HG03039 (cell line): ENCODE data around the gene CHMP1B.

Experiments used
- ATAC-seq: cut with Tn5 transposase; IDR thresholded peaks from one replicate; pipeline ENCODE4 v1.9.1; 2021; ENCODE audit warnings: mild to moderate bottlenecking, moderate library complexity; ENCODE audit not compliant: unreplicated experiment

CHMP1B gene, protein sequence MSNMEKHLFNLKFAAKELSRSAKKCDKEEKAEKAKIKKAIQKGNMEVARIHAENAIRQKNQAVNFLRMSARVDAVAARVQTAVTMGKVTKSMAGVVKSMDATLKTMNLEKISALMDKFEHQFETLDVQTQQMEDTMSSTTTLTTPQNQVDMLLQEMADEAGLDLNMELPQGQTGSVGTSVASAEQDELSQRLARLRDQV

DNA sequence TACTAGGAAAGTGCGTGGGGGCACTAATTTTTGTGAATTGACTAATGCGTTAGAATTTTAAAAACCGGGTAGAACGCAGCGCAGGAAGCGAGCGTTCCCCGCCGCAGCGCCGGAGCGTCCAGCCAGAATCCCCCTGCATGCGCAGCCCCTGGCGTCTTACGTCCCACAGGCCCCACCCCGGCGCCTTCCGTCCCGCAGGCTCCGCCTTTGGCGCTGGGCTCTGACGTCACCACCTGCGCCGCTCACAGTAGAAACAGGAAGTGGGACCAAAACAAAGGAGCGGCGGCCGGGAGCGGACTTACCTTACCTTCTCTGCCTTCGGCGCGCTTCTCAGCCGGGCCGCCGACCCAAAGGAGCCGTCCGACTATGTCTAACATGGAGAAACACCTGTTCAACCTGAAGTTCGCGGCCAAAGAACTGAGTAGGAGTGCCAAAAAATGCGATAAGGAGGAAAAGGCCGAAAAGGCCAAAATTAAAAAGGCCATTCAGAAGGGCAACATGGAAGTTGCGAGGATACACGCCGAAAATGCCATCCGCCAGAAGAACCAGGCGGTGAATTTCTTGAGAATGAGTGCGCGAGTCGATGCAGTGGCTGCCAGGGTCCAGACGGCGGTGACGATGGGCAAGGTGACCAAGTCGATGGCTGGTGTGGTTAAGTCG is at the start of gene CHMP1B:
Gene CHMP1B (plus strand): TSS at position 268 of the 660 bp plus-strand sequence. CDS start 99 bp downstream, at position 367.
- ATAC-seq = peak; percentile 96

DNA sequence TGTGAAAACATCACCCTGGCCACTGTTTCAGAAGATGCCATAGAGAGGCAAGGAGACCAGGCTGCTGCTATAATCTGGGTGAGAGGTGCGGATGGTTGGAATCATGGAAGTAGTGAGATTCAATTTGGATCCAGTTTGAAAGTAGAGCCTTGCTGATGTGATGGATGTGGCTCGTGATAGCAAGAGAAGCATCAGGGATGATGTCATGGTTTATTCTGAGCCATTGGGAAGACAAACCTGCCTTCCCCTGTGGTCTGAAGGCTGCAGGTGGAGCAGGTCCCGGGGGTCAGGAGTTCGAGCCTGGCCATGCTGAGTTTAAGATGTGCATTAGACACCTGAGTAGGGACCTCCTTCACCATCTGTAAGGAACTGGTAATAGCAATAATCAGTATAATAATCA is 49.6 kb upstream of the CHMP1B start:
- no peak for ATAC-seq

DNA sequence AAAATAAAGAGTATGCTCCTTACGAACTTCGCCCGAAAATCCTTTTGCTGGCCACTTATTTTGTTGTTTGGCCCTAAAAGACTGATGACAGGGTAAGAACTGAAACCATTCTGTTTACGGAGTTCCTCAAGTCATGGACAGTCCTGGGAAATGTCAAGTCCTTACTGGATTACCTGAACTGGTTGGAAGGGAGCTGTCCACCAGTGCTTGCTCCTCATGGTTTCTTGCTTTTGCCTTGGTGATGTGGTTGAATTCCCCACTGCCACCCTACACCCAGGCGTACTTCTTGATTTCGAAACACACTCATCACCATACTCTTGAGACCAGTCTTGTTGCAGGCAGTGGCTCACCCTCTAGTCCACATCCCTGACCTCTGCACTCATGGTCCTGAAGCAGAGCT is 49.1 kb upstream of the CHMP1B start:
- no peak for ATAC-seq

DNA sequence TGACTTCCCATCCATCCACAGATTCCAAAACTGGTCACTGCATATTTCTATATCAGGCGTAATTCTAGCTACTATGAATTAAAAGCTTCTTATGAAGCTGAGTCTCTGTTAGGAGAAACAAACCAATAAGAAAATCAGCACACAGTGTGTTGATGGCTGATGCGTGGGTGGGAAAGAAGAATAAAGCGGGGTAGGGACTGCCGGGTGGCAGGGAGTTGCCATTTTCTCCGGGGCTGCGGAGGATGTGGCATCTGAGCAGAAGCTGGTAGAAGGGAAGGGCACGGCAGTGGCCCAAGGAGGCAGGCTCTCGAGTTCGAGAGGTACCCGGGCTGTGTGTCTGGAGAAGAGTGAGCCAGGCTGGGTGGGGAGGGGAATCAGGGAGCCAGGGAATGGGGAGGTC is 48.6 kb upstream of the CHMP1B start:
- ATAC-seq = no peak

DNA sequence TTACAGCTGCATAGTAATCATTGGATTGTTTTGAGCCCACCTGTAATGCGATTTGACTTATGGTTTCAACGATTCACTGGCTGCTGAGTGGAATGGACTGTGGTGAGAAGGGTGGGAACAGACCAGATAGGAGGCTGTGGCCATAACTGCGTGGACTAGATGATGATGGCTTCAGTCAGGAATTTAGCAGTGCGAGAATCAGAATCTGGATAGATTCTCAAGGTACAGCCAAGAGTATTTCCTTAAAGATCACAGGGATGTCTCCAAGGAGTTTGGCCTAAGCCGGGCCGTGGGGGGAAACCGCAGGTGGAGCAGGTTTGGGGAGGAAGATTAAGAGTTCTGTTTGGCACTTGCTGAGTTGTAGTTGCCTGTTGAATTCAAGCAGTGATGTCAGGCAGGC is 44.0 kb upstream of the CHMP1B start:
- no peak for ATAC-seq

DNA sequence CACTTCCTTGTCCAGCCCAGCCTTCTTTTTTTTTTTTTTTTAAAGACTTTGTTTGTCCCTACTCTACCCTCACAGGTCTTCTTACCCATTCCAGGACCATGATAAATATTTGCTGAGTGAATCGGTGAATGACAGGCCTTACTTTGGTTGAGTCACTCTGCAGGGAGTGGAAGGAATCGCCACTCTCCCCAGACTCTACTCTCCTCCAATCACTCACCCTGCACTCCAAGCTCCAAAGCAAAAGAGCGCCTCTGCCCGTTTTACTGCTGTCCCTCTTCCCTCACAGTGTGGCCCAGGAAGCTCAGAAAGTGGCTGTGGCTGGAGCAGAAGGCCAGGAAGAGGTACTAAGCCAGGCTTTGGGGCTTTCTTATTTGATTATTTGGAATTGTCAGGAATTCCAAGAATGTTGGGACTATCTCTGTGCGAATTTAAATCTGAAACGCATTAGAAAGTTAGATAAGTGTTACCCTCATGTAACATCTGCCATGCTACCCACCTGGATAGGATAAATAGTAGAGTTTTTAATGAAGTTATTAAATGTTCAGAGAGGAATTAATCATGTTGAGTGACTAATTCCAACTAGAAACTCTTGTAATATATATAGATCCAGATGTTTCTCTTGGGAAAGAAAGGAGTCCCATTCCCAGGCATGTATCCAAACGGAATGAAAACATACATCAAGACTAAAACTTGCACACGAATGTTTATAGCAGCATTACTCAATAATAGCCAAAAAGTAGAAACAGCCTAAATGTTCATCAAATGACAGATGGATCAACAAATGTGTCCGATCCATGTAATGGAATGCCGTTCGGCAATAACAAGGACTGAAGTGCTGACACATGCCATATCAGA is 43.0 kb upstream of the CHMP1B start:
- ATAC-seq = no peak

DNA sequence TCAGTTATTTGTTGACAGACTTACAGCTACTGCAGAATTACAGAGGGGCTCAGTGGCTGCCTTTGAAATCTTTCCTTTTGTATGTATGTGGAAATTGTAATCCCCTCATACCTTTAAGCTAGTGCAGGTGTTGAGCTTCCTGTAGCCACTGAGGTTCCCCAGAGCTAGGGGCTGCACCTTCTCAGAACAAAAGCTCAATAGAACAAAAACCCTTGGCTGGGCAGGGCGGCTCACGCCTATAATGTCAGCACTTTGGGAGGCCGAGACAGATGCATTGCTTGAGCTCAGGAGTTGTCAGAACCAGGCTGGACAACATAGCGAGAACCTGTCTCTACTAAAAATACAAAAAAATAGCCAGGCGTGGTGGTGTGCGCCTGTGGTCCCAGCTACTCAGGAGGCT is 41.3 kb upstream of the CHMP1B start:
- no peak for ATAC-seq

DNA sequence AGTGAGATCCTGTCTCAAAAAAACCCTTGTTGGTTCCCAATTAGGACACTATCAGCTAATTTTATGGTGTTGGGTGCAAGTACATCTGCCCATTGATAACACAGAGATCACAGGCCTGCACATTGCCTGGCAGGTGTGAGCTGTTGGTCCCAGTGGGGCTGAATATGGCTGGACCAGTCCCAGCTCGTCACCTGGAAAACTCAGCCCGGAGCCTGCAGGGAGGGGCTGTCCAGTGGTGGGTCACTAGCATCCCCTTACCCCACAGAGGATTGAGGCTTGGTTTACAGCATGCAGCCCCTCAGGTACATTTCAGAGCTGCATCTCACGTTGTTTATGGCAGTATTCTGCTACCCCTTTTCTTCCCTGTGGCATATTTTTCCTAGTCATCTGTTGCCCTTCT is 40.8 kb upstream of the CHMP1B start:
- no peak for ATAC-seq

DNA sequence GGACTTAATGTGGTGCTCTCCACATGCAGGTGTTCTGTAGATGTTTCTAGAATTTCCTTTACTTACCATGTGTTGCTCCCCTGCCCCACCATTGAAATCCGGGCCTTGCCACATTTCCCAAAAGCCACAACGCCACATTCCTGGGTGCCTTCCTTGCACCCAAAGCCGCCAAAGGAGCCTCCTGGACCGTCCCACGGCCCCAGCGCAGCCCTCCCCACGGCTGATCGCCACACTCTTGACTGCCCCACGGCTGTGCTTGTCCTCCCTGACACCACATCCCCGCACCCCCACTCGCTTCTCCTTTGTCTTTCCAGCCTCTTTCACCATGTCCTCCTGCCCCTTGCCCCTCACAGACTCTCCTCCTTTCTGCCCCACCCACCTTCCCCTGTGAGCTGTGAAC is 40.2 kb upstream of the CHMP1B start:
- no peak for ATAC-seq

DNA sequence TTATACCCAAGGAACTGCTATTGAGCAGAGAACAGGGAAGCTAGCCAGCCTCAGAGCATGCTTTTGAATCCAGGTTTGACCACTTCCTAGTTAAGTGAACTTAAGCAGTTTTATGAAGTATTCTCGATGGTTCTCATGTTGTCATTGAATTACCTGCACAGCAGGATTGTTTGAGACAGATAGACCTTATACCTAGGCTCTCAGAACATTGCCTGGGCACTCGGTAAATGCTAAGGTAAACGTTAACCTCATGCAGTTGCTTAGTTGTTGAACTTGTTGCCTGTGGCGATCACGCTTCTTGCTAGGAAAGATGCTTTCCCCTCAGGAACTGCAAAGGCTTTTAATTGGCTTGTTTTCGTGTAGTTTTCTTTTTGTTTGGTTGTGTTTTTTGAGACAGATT is 34.0 kb upstream of the CHMP1B start:
- ATAC-seq = no peak

DNA sequence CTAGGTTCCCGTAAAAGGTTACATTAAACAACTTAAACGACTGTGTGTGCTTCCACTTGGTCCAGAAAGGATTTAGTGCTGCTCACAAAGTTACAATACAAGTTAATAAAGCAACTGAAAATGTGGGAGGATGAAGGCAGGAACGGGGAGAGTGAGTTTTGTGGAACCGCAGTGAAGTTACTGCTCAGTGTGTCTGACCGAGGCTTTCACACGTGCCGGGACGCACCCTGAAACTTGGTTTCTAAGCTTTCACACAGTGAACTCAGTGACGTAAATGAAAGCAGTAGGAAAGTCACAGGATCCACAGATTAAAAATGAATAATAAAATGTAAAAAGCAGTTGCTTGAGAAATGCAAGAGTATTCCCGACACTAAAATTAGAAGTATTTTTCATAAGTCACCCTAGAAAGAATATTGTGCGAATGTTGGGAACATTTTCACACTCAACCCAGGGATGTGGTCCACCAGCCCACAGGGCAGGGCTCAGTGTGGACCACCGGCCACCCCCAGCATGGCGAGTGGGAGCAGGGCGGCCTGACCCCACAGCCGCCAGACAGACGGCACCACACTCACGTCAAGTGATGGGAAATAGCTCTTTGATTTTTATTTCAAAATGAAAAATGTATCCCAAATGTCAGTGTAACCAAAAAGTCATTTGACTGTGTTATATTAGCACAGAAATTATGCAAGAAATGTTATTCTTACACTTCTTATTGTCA is 32.6 kb upstream of the CHMP1B start:
- ATAC-seq = no peak

DNA sequence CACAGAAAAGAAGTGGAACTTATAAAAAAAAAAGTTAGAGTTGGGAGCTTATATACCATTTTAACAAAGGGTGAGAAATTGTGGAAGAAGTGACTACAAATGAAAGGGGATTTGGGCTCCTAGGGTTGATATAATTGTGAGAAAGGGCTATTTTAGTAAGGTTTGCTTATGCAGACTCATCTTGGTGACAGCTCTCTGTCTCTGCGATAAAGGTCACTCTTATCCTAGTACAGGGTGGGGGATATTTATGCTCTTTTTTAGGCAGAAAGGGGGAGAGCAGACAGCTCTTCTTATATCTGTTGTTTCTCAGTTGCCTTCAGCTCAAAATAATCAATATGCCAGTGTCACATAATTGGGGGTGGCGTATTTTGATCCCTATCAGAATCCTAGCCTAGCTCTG is 31.3 kb upstream of the CHMP1B start:
- no peak for ATAC-seq

DNA sequence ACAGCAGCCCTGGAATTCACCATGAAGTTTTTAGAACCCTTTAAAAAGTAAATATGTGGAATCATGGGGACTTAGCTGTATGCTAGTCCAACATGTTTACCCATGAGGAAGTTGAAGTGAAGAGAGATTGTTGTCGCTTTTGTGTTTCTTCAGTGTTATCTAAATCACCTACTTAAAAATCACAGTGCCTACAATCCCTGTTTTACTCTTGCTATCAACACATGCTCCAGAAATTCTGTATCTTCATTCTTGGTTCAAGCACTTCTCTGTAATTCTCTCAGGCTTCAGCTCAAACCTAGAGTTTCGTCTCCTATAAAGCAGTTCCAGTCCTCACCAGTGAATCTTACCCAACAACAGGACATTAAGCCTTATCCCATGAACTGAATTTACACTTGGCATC is 30.5 kb upstream of the CHMP1B start:
- no peak for ATAC-seq

DNA sequence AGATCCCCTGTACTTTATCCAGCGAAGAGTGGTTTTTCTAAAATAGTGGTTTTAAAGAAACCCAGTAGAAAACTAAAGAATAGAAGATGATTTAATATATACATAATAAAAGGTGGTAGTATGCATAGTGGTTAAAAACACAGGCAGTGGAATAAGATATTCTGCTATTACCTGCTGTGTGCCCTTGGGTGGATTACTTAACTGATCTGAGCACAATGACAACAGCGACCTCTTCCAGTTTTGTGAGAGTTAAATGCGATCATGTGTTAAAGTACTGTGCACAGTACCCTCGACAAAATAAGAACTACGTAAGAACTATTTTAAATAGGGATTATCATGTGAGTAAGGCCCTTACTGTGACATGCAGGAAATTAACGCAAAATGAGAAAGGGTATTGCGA is 30.0 kb upstream of the CHMP1B start:
- no peak for ATAC-seq

DNA sequence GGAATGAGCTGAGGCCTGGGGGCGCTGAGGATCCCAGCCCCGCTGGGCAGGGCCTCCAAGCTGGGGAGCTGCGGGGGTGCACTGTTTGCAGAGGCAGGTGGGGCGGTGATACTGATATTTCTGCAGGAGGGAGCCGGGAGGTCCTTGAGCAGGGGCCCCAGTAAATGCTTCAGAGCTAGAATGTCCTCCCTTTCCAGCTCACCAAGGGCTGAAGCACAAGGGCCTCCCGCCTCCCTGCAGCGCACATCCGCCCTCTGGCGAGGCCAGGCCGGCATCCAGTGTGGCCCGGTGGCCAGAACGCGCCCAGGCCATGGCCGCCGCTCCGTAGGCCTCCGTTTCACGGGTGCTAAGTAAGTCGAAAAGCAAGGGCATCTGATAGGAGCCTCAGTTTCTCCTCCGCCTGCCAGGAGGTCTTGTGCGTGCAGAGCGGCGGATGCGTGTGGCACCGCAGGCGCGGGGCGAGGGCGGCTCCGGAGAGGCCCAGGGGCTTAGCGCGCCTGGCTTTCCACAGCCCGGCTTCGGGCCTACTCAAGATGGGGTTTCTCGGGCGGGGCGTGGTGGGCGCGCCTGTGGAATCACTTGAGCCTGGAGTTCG is 29.5 kb upstream of the CHMP1B start:
- no peak for ATAC-seq

DNA sequence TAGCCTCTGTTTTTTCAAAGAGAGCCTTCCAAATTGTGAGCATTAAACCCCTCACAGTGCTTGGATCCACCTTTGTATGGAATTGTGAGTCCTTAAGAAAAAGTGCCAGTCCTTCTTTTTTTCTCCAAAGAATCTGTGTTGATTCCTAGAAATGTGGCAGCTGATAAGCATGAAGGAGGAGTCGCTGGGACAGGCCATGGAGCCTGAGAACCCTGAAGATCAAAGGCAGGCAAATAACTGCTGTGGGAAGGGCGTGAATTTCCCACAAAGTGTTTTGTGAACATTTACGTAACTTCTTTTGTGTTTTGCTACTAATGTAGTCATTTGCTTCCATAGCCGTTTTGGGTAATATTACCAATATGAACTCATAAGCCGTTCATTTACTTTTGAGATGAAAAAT is 27.7 kb upstream of the CHMP1B start:
- ATAC-seq = no peak

DNA sequence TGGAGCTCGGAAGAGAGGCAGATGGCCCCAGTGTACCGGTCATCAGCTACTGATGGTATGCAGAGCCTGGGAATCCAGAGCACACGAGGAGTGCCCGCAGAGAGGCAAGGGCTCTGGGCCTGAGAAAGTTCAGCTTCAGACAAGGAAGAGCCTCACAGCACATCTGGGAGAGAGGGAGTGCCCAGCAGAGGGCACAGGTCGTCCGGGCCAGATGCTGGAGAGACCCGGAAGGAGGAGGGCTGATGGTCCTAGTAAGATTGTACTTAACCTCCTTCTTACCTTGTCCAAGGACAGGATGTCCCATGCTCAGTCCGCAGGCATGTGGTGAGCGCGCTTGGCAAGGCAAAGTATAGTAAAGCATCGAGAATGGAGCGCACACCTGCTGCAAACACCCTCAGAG is 24.4 kb upstream of the CHMP1B start:
- ATAC-seq = no peak

DNA sequence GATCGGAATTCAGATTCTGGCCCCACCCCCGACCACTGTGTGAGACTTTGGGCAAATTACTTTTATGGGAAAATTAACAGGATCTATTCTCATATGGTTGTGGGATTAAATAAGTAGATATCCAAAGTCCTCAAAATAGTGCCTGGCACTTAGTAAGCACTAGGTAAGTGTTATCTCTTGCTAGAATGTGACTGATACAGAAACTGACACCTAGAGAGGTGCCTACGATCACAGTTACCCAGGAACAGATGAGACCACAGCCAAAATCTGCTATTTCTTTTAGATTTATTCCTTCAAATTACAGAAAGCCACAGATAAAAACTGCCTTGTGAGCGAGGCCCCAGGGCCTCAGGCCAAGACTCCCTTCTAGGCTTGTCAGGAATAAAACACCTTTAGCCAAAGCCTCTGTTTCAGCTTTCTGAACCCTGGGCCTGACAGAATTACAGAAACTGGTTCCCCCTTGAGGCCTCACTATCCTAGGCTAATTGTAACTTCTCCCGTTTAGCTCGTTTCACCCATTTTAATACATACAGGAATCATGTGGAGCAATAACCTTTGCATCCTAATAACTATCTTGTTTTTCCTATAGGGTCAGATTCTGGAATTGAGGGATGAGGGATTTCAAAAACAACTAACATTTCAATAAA is 22.3 kb upstream of the CHMP1B start:
- ATAC-seq = no peak

DNA sequence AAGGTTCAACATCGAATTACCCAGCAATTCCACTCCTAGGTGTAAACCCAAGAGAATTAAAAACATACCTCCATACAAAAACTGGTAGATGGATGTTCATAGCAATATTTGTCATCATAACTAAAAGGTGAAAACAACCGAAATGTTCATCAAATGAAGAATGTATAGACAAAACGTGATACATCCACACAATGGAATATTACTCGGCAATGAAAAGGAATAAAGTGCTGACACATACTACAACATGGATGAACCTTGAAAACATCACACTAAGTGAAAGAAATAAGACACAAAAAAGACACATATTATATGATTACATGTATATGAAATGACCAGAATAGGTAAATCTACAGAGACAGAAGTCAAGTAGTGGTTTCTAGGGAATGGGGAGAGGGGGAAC is 20.6 kb upstream of the CHMP1B start:
- no peak for ATAC-seq

DNA sequence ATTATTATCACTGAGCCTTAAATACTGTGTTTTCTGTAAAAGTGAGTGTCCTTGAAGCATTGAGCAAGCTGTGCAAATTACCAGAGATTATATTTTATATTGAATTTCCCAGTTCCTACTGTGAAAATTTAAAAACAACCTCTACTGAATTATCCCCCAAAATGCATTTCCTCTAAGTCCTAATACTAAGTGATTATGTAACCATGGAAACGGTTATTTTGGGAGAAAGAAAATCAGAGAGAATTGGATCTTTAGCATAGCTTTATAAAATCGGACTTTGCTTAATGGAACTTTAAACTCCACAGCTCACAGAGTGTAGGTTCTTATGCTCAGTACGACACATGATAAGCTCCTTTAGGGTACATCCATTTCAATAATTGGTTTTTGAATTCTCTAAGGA is 19.3 kb upstream of the CHMP1B start:
- no peak for ATAC-seq

DNA sequence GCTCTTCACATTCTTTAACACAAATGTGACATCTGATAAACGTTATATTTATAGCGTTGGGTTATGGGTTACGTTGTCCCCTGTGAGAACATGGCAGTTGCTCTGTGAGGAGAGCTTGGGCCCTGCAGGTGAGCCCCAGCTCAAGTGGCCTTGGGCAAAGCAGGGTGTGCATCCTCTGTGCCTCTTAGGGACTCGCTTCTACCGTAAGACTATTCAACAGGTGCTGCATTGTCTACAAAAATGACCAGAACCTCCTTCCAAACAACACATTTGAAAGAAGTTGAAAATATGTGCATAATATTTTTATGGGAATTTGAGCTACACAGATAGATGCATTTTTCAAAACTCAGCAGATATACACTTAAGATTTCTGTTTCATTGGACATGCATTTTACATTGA is 16.4 kb upstream of the CHMP1B start:
- no peak for ATAC-seq
